Measurements from ENCODE around the gene TBC1D9.

The TBC1D9 gene

GRCh38 chr4:140756319-140757231, at the start of gene TBC1D9 (continued):
- no peak for TF ChIP-seq ZSCAN4 (tag by site-specific recombination; IDR thresholded peaks at IDR 0.05)
- TF ChIP-seq ZBTB49 (tag by site-specific recombination; IDR thresholded peaks at IDR 0.05; ENCODE audit: low read depth), result no peak
- no peak for TF ChIP-seq HOXC10 (CRISPR knock-in tag; IDR thresholded peaks at IDR 0.05)
- TF ChIP-seq ZNF76 (tag by site-specific recombination; IDR thresholded peaks at IDR 0.05; ENCODE audit: borderline replicate concordance, low read depth), result peak; percentile 47; the same call in 1 of the 2 replicates
- peak; percentile 75 for TF ChIP-seq ZNF366 (tag by site-specific recombination; conservative IDR thresholded peaks at IDR 0.05)
- no peak for TF ChIP-seq ZNF37A (tag by site-specific recombination; IDR thresholded peaks at IDR 0.05)
- TF ChIP-seq ZNF302 (tag by site-specific recombination; IDR thresholded peaks at IDR 0.05; ENCODE audit: low read depth), result no peak
- no peak for TF ChIP-seq ZNF791 (tag by site-specific recombination; IDR thresholded peaks at IDR 0.05)
- peak; percentile 68; the same call in 1 of the 2 replicates for TF ChIP-seq KLF8 (tag by site-specific recombination; IDR thresholded peaks at IDR 0.05)
- no peak for TF ChIP-seq ZNF776 (tag by site-specific recombination; IDR thresholded peaks at IDR 0.05; ENCODE audit: borderline replicate concordance)
- TF ChIP-seq ZNF350 (tag by site-specific recombination; IDR thresholded peaks at IDR 0.05), result no peak
- no peak for TF ChIP-seq ZNF114 (tag by site-specific recombination; IDR thresholded peaks at IDR 0.05)
- 0 out of 2 replicates have a peak, but pooled peaks have one; percentile 10 for TF ChIP-seq GLI2 (tag by site-specific recombination; IDR thresholded peaks at IDR 0.05; ENCODE audit: borderline replicate concordance, low read depth)
- no peak; the same call in 1 of the 2 replicates for TF ChIP-seq MZF1 (tag by site-specific recombination; IDR thresholded peaks at IDR 0.05; ENCODE audit: borderline replicate concordance)
- no peak for TF ChIP-seq ZNF768 (tag by site-specific recombination; IDR thresholded peaks at IDR 0.05)
- no peak for TF ChIP-seq ZNF624 (tag by site-specific recombination; IDR thresholded peaks at IDR 0.05)
- peak; percentile 93 for TF ChIP-seq HIC1 (tag by site-specific recombination; IDR thresholded peaks at IDR 0.05)
- peak; percentile 78; the same call in 1 of the 2 replicates for TF ChIP-seq ZNF777 (tag by site-specific recombination; IDR thresholded peaks at IDR 0.05; ENCODE audit: borderline replicate concordance)
- no peak for TF ChIP-seq ZNF248 (tag by site-specific recombination; IDR thresholded peaks at IDR 0.05)
- peak; percentile 86 for TF ChIP-seq ZNF843 (tag by site-specific recombination; IDR thresholded peaks at IDR 0.05)
- no peak for TF ChIP-seq ZNF707 (tag by site-specific recombination; IDR thresholded peaks at IDR 0.05)
- peak; percentile 84 for TF ChIP-seq ZFP69B (tag by site-specific recombination; IDR thresholded peaks at IDR 0.05)
- peak; percentile 91 for TF ChIP-seq ZBTB44 (tag by site-specific recombination; IDR thresholded peaks at IDR 0.05)
- TF ChIP-seq ELK4 (IDR thresholded peaks at IDR 0.05; ENCODE audit: borderline replicate concordance, low read depth, low read length), result no peak
- no peak for TF ChIP-seq ZNF184 (tag by site-specific recombination; IDR thresholded peaks at IDR 0.05)
- TF ChIP-seq ZIC2 (tag by site-specific recombination; IDR thresholded peaks at IDR 0.05), result peak; percentile 93
- no peak for TF ChIP-seq ZNF514 (tag by site-specific recombination; IDR thresholded peaks at IDR 0.05)
- no peak for TF ChIP-seq ZBTB7A (tag by site-specific recombination; IDR thresholded peaks at IDR 0.05; ENCODE audit: low read depth)
- no peak for TF ChIP-seq ZNF529 (tag by site-specific recombination; IDR thresholded peaks at IDR 0.05; ENCODE audit: insufficient replicate concordance)
- TF ChIP-seq ZNF704 (tag by site-specific recombination; IDR thresholded peaks at IDR 0.05), result no peak

Data from HEK293 (cell line).